Liver (tissue), 9 donors: Measurements from ENCODE around the gene CMTM6. TPM values are rescaled to one million over a fixed set of nuclear protein-coding genes. Genes with fewer than 3 reads are reported as not detected.

ENCODE experiments used
- DNase-seq: peaks from one replicate; pipeline ENCODE4 v3.0.0-alpha.2; 2017; ENCODE audit warnings: low spot score
- H3K27ac ChIP-seq, 2 donors: one replicate each; pipeline ENCODE4 v1.7.0; 2013; ENCODE audit warnings: inconsistent platforms in 2 of 2, low read length in 2 of 2, control low read depth in 1 of 2, low read depth in 1 of 2, mild to moderate bottlenecking in 1 of 2
- H3K27me3 ChIP-seq, 4 donors: one replicate each; pipeline versions ENCODE4 v1.6.1 to v1.7.0; 2013; ENCODE audit warnings: low read length in 3 of 4, inconsistent platforms in 1 of 4, mild to moderate bottlenecking in 1 of 4, moderate library complexity in 1 of 4; ENCODE audit not compliant: control insufficient read depth in 4 of 4, insufficient read depth in 4 of 4
- H3K36me3 ChIP-seq, 4 donors: one replicate each; pipeline versions ENCODE4 v1.6.1 to v1.7.0; 2013; ENCODE audit warnings: low read length in 3 of 4, mild to moderate bottlenecking in 3 of 4, low read depth in 1 of 4, moderate library complexity in 1 of 4; ENCODE audit not compliant: control insufficient read depth in 4 of 4, insufficient read depth in 3 of 4
- H3K4me1 ChIP-seq, 4 donors: one replicate each; pipeline versions ENCODE4 v1.6.1 to v1.7.0; 2013; ENCODE audit warnings: low read length in 3 of 4, mild to moderate bottlenecking in 3 of 4, moderate library complexity in 1 of 4; ENCODE audit not compliant: control insufficient read depth in 4 of 4, insufficient read depth in 4 of 4
- H3K4me3 ChIP-seq, 3 donors: one replicate each; pipeline versions ENCODE4 v1.6.1 to v1.7.0; 2013; ENCODE audit warnings: low read length in 3 of 3, control low read depth in 1 of 3, low read depth in 1 of 3, mild to moderate bottlenecking in 1 of 3
- H3K9ac ChIP-seq, 2 donors: one replicate each; pipeline ENCODE4 v1.7.0; 2013; ENCODE audit warnings: low read length in 2 of 2, mild to moderate bottlenecking in 2 of 2, moderate library complexity in 2 of 2, control low read depth in 1 of 2, low read depth in 1 of 2
- H3K9me3 ChIP-seq, 4 donors: one replicate each; pipeline versions ENCODE4 v1.6.1 to v1.7.0; 2013; ENCODE audit warnings: low read length in 3 of 4; ENCODE audit not compliant: control insufficient read depth in 4 of 4
- ATF3 ChIP-seq: IDR thresholded peaks from 2 replicates; pipeline ENCODE4 v1.6.1; 2016; ENCODE audit warnings: antibody characterized with exemption
- EGR1 ChIP-seq, 2 donors: IDR thresholded peaks; 2 replicates each; pipeline ENCODE4 v1.6.1; 2016 to 2018; ENCODE audit warnings: antibody characterized with exemption in 2 of 2, low read depth in 2 of 2
- FOXA1 ChIP-seq: IDR thresholded peaks from 2 replicates; pipeline ENCODE4 v1.6.1; 2016; ENCODE audit warnings: antibody characterized with exemption
- FOXA2 ChIP-seq: IDR thresholded peaks from 2 replicates; pipeline ENCODE4 v1.6.1; 2016; ENCODE audit warnings: antibody characterized with exemption
- GABPA ChIP-seq, 2 donors: IDR thresholded peaks in 1 of 2; conservative IDR thresholded peaks in 1 of 2; 2 replicates each; pipeline ENCODE4 v1.6.1; 2016; ENCODE audit warnings: antibody characterized with exemption in 2 of 2, mild to moderate bottlenecking in 1 of 2, moderate library complexity in 1 of 2
- HNF4A ChIP-seq, 2 donors: conservative IDR thresholded peaks; 2 replicates each; pipeline ENCODE4 v1.6.1; 2016; ENCODE audit warnings: antibody characterized with exemption in 2 of 2, mild to moderate bottlenecking in 2 of 2
- HNF4G ChIP-seq: IDR thresholded peaks from 2 replicates; pipeline ENCODE4 v1.6.1; 2016; ENCODE audit warnings: antibody characterized with exemption
- JUND ChIP-seq, 2 donors: IDR thresholded peaks; 2 replicates each; pipeline ENCODE4 v1.6.1; 2016; ENCODE audit warnings: antibody characterized with exemption in 2 of 2
- MAX ChIP-seq: IDR thresholded peaks from 2 replicates; pipeline ENCODE4 v1.6.1; 2016; ENCODE audit warnings: antibody characterized with exemption
- NR2F2 ChIP-seq: IDR thresholded peaks from 2 replicates; pipeline ENCODE4 v1.6.1; 2016; ENCODE audit warnings: antibody characterized with exemption
- RAD21 ChIP-seq, 2 donors: IDR thresholded peaks; 2 replicates each; pipeline ENCODE4 v1.6.1; 2016; ENCODE audit warnings: antibody characterized with exemption in 2 of 2, mild to moderate bottlenecking in 2 of 2
- REST ChIP-seq: IDR thresholded peaks from 2 replicates; pipeline ENCODE4 v1.6.1; 2016; ENCODE audit warnings: antibody characterized with exemption, mild to moderate bottlenecking
- RXRA ChIP-seq, 2 donors: IDR thresholded peaks; 2 replicates each; pipeline ENCODE4 v1.6.1; 2017 to 2018; ENCODE audit warnings: antibody characterized with exemption in 2 of 2, mild to moderate bottlenecking in 1 of 2
- SP1 ChIP-seq: IDR thresholded peaks from 2 replicates; pipeline ENCODE4 v1.6.1; 2018; ENCODE audit warnings: antibody characterized with exemption, mild to moderate bottlenecking
- TAF1 ChIP-seq: conservative IDR thresholded peaks from 2 replicates; pipeline ENCODE4 v1.6.1; 2016; ENCODE audit warnings: antibody characterized with exemption, mild to moderate bottlenecking
- YY1 ChIP-seq: IDR thresholded peaks from 2 replicates; pipeline ENCODE4 v1.6.1; 2016; ENCODE audit warnings: antibody characterized with exemption, mild to moderate bottlenecking
- ZBTB33 ChIP-seq: IDR thresholded peaks from 2 replicates; pipeline ENCODE4 v1.6.1; 2016; ENCODE audit warnings: antibody characterized with exemption
- WGBS: extraction: QIAGEN DNeasy Blood & Tissue Kit; methylation state at CpG from one replicate; pipeline ENCODE4 v1.1.7; 2013; 5-methylcytosine and 5-hydroxymethylcytosine counted together
- polyA plus RNA-seq, 2 donors: library from polyadenylated mRNA; stranded (reverse) in 1 of 2; unstranded in 1 of 2; fragments of 200-250 nt in 1 of 2; fragments of >200 nt in 1 of 2; fragmentation: Nextera tagmentation in 1 of 2; extraction: Ambion mirVana in 1 of 2; gene quantifications; one replicate each; pipeline versions ENCODE4 v1.2.1 to v1.2.3, GENCODE V29; 2013 to 2015
- total RNA-seq, 2 donors: library from RNA; depleted of rRNA; stranded (reverse); fragments of >200 nt; gene quantifications; one replicate each; pipeline ENCODE4 v1.2.3, GENCODE V29; 2014
- donor health status: healthy.
- donor health status: healthy.
- donor health status: healthy.
- donor health status: healthy.
- donor health status: healthy.

The CMTM6 gene
- total and polyA plus RNA-seq, 4 donors, result 45.7 to 77.9 (median 51.8) TPM

GRCh38 chr3:32493437-32494414 lies 8.9 kb downstream of the CMTM6 start:
- Histone ChIP-seq H3K9me3 (no peaks in the 10 kb centered on the region), H3K4me3 (no peak overlapping the region), H3K27me3 (no peaks in the 10 kb centered on the region), H3K9ac (no peak overlapping the region), H3K27ac (no peak overlapping the region), H3K36me3 (peaks cover 0 to 6% (median 0%) of the 10 kb centered on the region in 4 donors), H3K4me1 (peaks cover 6 to 42% (median 16%) of the 10 kb centered on the region in 4 donors)
- WGBS, result 70% methylated on average over 3 of the region's 3 CpGs
- TF ChIP-seq EGR1 (IDR thresholded peaks at IDR 0.05; ENCODE audit: low read depth in 2 of 2) (no peak), FOXA2 (no peak), FOXA1 (no peak), ATF3 (no peak), ZBTB33 (no peak), HNF4A (conservative IDR thresholded peaks at IDR 0.05) (no peak), NR2F2 (no peak), RXRA (IDR thresholded peaks at IDR 0.05) (no peak), RAD21 (IDR thresholded peaks at IDR 0.05) (no peak), TAF1 (no peak)
- DNase-seq, result no peak

- H3K27ac ChIP-seq, result no peak overlapping the region
- WGBS, result 94% methylated on average over 3 of the region's 3 CpGs
- H3K9me3 ChIP-seq, result no peaks in the 10 kb centered on the region
- no peaks in the 10 kb centered on the region for H3K27me3 ChIP-seq
- peaks cover 0 to 8% (median 3%) of the 10 kb centered on the region in 4 donors for H3K36me3 ChIP-seq
- H3K4me3 ChIP-seq, result no peak overlapping the region
- H3K4me1 ChIP-seq, result peaks cover 6 to 38% (median 16%) of the 10 kb centered on the region in 4 donors
- TF ChIP-seq JUND (IDR thresholded peaks at IDR 0.05) (no peak), GABPA (IDR thresholded peaks at IDR 0.05 in 1 of 2, conservative IDR thresholded peaks at IDR 0.05 in 1 of 2) (no peak), HNF4A (conservative IDR thresholded peaks at IDR 0.05) (no peak), HNF4G (no peak)
- DNase-seq, result no peak
- H3K9ac ChIP-seq, result no peak overlapping the region
These were observed 9.8 kb downstream of the CMTM6 start for GRCh38 chr3:32492684-32493436.

GRCh38 chr3:32488474-32489008 lies 14.1 kb downstream of the CMTM6 start:
- H3K9ac ChIP-seq, result no peak overlapping the region
- H3K4me3 ChIP-seq, result no peak overlapping the region
- no peaks in the 10 kb centered on the region for H3K9me3 ChIP-seq
- H3K27ac ChIP-seq, result no peak overlapping the region
- DNase-seq, result no peak
- H3K27me3 ChIP-seq, result no peaks in the 10 kb centered on the region
- peaks cover 0 to 17% (median 2%) of the 10 kb centered on the region in 4 donors for H3K4me1 ChIP-seq
- 96% methylated on average over 3 of the region's 3 CpGs for WGBS
- H3K36me3 ChIP-seq, result peaks cover 8 to 29% (median 15%) of the 10 kb centered on the region in 4 donors
- TF ChIP-seq FOXA1 (no peak), HNF4G (no peak), SP1 (no peak), YY1 (no peak), HNF4A (conservative IDR thresholded peaks at IDR 0.05) (no peak), FOXA2 (no peak), REST (no peak), MAX (no peak), ZBTB33 (no peak), EGR1 (IDR thresholded peaks at IDR 0.05; ENCODE audit: low read depth in 2 of 2) (no peak), GABPA (IDR thresholded peaks at IDR 0.05 in 1 of 2, conservative IDR thresholded peaks at IDR 0.05 in 1 of 2) (no peak)
